ENCODE results near the gene LYRM4. TPM values are rescaled to one million over a fixed set of nuclear protein-coding genes. Genes with fewer than 3 reads are reported as not detected.

The LYRM4 gene
- total RNA-seq, 4 donors from 2014 or later, result 9.2 to 28.2 (median 14.2) TPM

- WGBS, 2 donors, result 0% methylated on average over 16 to 19 of the region's 19 CpGs
- H3K27ac ChIP-seq, result peak overlapping the region; percentile 91 to 97 (median 94)
- H3K27me3 ChIP-seq, result no peaks in the 10 kb centered on the region
- no peak for DNase-seq
- peaks cover 0 to 30% (median 16%) of the 10 kb centered on the region in 3 donors for H3K4me1 ChIP-seq
- TF ChIP-seq POLR2A (IDR thresholded peaks at IDR 0.05) (no peak), CTCF (IDR thresholded peaks at IDR 0.05) (no peak)
- H3K36me3 ChIP-seq, result no peaks in the 10 kb centered on the region
- no peaks in the 10 kb centered on the region for H3K9me3 ChIP-seq
- peak overlapping the region; percentile 74 to 95 (median 76) for H3K4me3 ChIP-seq
- intact Hi-C loops (cut with DNase I), result no loop called here
Measured at GRCh38 chr6:5261545-5262109, 877 bp upstream of the LYRM4 start.

- no peak for TF ChIP-seq POLR2A (IDR thresholded peaks at IDR 0.05)
- no peak for TF ChIP-seq CTCF (IDR thresholded peaks at IDR 0.05)
- Histone ChIP-seq H3K9me3 (no peaks in the 10 kb centered on the region), H3K4me3 (peak overlapping the region; percentile 74 to 95 (median 76)), H3K27me3 (no peaks in the 10 kb centered on the region), H3K36me3 (no peaks in the 10 kb centered on the region), H3K4me1 (peaks cover 0 to 30% (median 16%) of the 10 kb centered on the region in 3 donors), H3K27ac (peak overlapping the region; percentile 91 to 97 (median 94))
- 2 to 3% methylated on average over 15 to 17 of the region's 22 CpGs for WGBS, 2 donors
- intact Hi-C loops (cut with DNase I), result no loop called here
- peak; percentile 12 for DNase-seq
Measured at GRCh38 chr6:5260111-5260620, 584 bp downstream of the LYRM4 start.

- H3K27me3 ChIP-seq, result no peaks in the 10 kb centered on the region
- WGBS, 2 donors, result 63 to 87% methylated on average over 3 of the region's 3 CpGs
- intact Hi-C loops (cut with DNase I), result no loop called here
- no peak overlapping the region for H3K4me3 ChIP-seq
- no peak for DNase-seq
- TF ChIP-seq POLR2A (IDR thresholded peaks at IDR 0.05) (no peak), CTCF (IDR thresholded peaks at IDR 0.05) (no peak)
- H3K4me1 ChIP-seq, result peaks cover 0 to 30% (median 16%) of the 10 kb centered on the region in 3 donors
- peak overlapping the region in 3 of 4 donors; percentile 91 to 95 (median 93) for H3K27ac ChIP-seq
- no peaks in the 10 kb centered on the region for H3K36me3 ChIP-seq
- H3K9me3 ChIP-seq, result no peaks in the 10 kb centered on the region
Measured at GRCh38 chr6:5259428-5259827, 1.3 kb downstream of the LYRM4 start.

GRCh38 chr6:5257400-5257799 lies 3.4 kb downstream of the LYRM4 start:
- Histone ChIP-seq H3K27ac (no peak overlapping the region), H3K4me1 (peaks cover 0 to 20% (median 10%) of the 10 kb centered on the region in 3 donors), H3K36me3 (peaks cover 0 to 17% (median 0%) of the 10 kb centered on the region in 3 donors), H3K9me3 (no peaks in the 10 kb centered on the region), H3K27me3 (no peaks in the 10 kb centered on the region), H3K4me3 (no peak overlapping the region)
- no peak for DNase-seq
- TF ChIP-seq POLR2A (IDR thresholded peaks at IDR 0.05), result no peak
- TF ChIP-seq CTCF (IDR thresholded peaks at IDR 0.05), result no peak
- WGBS, 2 donors, result 94 to 96% methylated on average over 2 to 8 of the region's 8 CpGs
- intact Hi-C loops (cut with DNase I), result no loop called here

GRCh38 chr6:5256952-5257351 lies 3.8 kb downstream of the LYRM4 start:
- Histone ChIP-seq H3K27ac (no peak overlapping the region), H3K4me1 (peaks cover 0 to 15% (median 7%) of the 10 kb centered on the region in 3 donors), H3K27me3 (no peaks in the 10 kb centered on the region), H3K9me3 (no peaks in the 10 kb centered on the region), H3K4me3 (no peak overlapping the region), H3K36me3 (peaks cover 0 to 17% (median 0%) of the 10 kb centered on the region in 3 donors)
- TF ChIP-seq CTCF (IDR thresholded peaks at IDR 0.05) (no peak), POLR2A (IDR thresholded peaks at IDR 0.05) (no peak)
- DNase-seq, result no peak
- intact Hi-C loops (cut with DNase I), result no loop called here
- WGBS, 2 donors, result 82 to 96% methylated on average over 3 of the region's 3 CpGs

All from esophagus squamous epithelium (tissue), 5 donors.